ENCODE results near the gene APBB1IP.
"Not testable (repeated sequence)": the region's sequence is repeated elsewhere in the genome, so short reads cannot be mapped to it uniquely, and the experiment has no call there.

APBB1IP gene

GRCh38 chr10:26437637-26438461 lies at the start of gene APBB1IP:
Gene APBB1IP (plus strand): TSS chr10:26438341. CDS start chr10:26492327, 53,986 bp downstream.
- peak in 1 of 3 donors; percentile 24 for DNase-seq (ENCODE audit: low read depth in 3 of 3, low spot score in 1 of 3)

GRCh38 chr10:26389533-26389932 lies 48.6 kb upstream of the APBB1IP start:
- DNase-seq (ENCODE audit: low read depth in 3 of 3, low spot score in 1 of 3): no peak

- peak in 1 of 3 donors; percentile 1 for DNase-seq (ENCODE audit: low read depth in 3 of 3, low spot score in 1 of 3)
Measured at GRCh38 chr10:26391701-26392695, 46.1 kb upstream of the APBB1IP start.

GRCh38 chr10:26398353-26398752 lies 39.8 kb upstream of the APBB1IP start:
- DNase-seq (ENCODE audit: low read depth in 3 of 3, low spot score in 1 of 3): not testable (repeated sequence)

GRCh38 chr10:26407406-26407969 lies 30.7 kb upstream of the APBB1IP start:
- no peak for DNase-seq (ENCODE audit: low read depth in 3 of 3, low spot score in 1 of 3)

- DNase-seq (ENCODE audit: low read depth in 3 of 3, low spot score in 1 of 3): no peak
Measured at GRCh38 chr10:26408858-26409494, 29.2 kb upstream of the APBB1IP start.

GRCh38 chr10:26410356-26410755 lies 27.8 kb upstream of the APBB1IP start:
- no peak for DNase-seq (ENCODE audit: low read depth in 3 of 3, low spot score in 1 of 3)

GRCh38 chr10:26412932-26413331 lies 25.2 kb upstream of the APBB1IP start:
- no peak for DNase-seq (ENCODE audit: low read depth in 3 of 3, low spot score in 1 of 3)

GRCh38 chr10:26413375-26413774 lies 24.8 kb upstream of the APBB1IP start:
- DNase-seq (ENCODE audit: low read depth in 3 of 3, low spot score in 1 of 3): no peak

GRCh38 chr10:26417136-26417535 lies 21.0 kb upstream of the APBB1IP start:
- no peak for DNase-seq (ENCODE audit: low read depth in 3 of 3, low spot score in 1 of 3)

- DNase-seq (ENCODE audit: low read depth in 3 of 3, low spot score in 1 of 3): no peak
Measured at GRCh38 chr10:26422977-26423376, 15.2 kb upstream of the APBB1IP start.

- no peak for DNase-seq (ENCODE audit: low read depth in 3 of 3, low spot score in 1 of 3)
Measured at GRCh38 chr10:26423722-26424121, 14.4 kb upstream of the APBB1IP start.

GRCh38 chr10:26430641-26431163 lies 7.4 kb upstream of the APBB1IP start:
- no peak for DNase-seq (ENCODE audit: low read depth in 3 of 3, low spot score in 1 of 3)

GRCh38 chr10:26432938-26433337 lies 5.2 kb upstream of the APBB1IP start:
- no peak for DNase-seq (ENCODE audit: low read depth in 3 of 3, low spot score in 1 of 3)

- DNase-seq (ENCODE audit: low read depth in 3 of 3, low spot score in 1 of 3): no peak
Measured at GRCh38 chr10:26435852-26436251, 2.3 kb upstream of the APBB1IP start.

- DNase-seq (ENCODE audit: low read depth in 3 of 3, low spot score in 1 of 3): no peak
Measured at GRCh38 chr10:26436848-26437247, 1.3 kb upstream of the APBB1IP start.

GRCh38 chr10:26438534-26439341 lies 597 bp downstream of the APBB1IP start:
- DNase-seq (ENCODE audit: low read depth in 3 of 3, low spot score in 1 of 3): peak; percentile 34 to 61 (median 60)

GRCh38 chr10:26439406-26440087 lies 1.4 kb downstream of the APBB1IP start:
- DNase-seq (ENCODE audit: low read depth in 3 of 3, low spot score in 1 of 3): no peak

- DNase-seq (ENCODE audit: low read depth in 3 of 3, low spot score in 1 of 3): no peak
Measured at GRCh38 chr10:26440088-26440470, 1.9 kb downstream of the APBB1IP start.

Measured in stimulated activated CD4-positive, alpha-beta T cell treated with anti-CD3 and anti-CD28 coated beads, TNF-alpha, amount 100 ng/mL, for 1 hour (primary cell).